Left ventricle myocardium inferior (tissue), 1 donor: ENCODE results near the gene DNLZ. TPM values are rescaled to one million over a fixed set of nuclear protein-coding genes. Genes with fewer than 3 reads are reported as not detected.

ENCODE experiments used
- DNase-seq: peaks from one replicate; pipeline ENCODE4 v3.0.0-alpha.2; 2020
- H3K27ac ChIP-seq: fragments of 200-600 bp; replicated peaks from 2 replicates; pipeline ENCODE4 v1.8.0; 2021
- H3K27me3 ChIP-seq: fragments of 200-600 bp; 2 replicates; pipeline ENCODE4 v1.8.0; 2021; ENCODE audit warnings: low read depth
- H3K36me3 ChIP-seq: fragments of 200-600 bp; 2 replicates; pipeline ENCODE4 v1.8.0; 2021
- H3K4me1 ChIP-seq: fragments of 200-600 bp; 2 replicates; pipeline ENCODE4 v1.8.0; 2021
- H3K4me3 ChIP-seq: fragments of 200-600 bp; 2 replicates; pipeline ENCODE4 v1.8.0; 2021; ENCODE audit warnings: mild to moderate bottlenecking, moderate library complexity
- H3K9me3 ChIP-seq: fragments of 200-600 bp; replicated peaks from 2 replicates; pipeline ENCODE4 v1.8.0; 2021
- CTCF ChIP-seq: fragments of 200-600 bp; IDR thresholded peaks from 2 replicates; pipeline ENCODE4 v1.8.0; 2021; ENCODE audit warnings: antibody characterized with exemption, mild to moderate bottlenecking, borderline replicate concordance
- intact Hi-C: fragments of 100-400 bp; cut with micrococcal nuclease; formaldehyde crosslinking; loops from one replicate; pipeline ENCODE4 v1.11.0; 2022
- total RNA-seq: library from RNA; stranded (reverse); fragmentation: NEBNext Ultra II Directional; extraction: Animal tissue kit (Norgen Biotek cat#: 25700); gene quantifications from one replicate; pipeline ENCODE4 v1.2.1, GENCODE V29; 2021
- donor health status: DM: no; HTN: yes; CAD: no; lungs with severe emphysema.

Gene DNLZ
- total RNA-seq, 1 donor from 2014 or later, result 37.6 TPM

- Histone ChIP-seq H3K36me3 (peaks cover 4% of the 10 kb centered on the region), H3K4me3 (peak overlapping the region; percentile 87), H3K27ac (peak overlapping the region; percentile 81), H3K9me3 (no peaks in the 10 kb centered on the region), H3K4me1 (peaks cover 53% of the 10 kb centered on the region), H3K27me3 (no peaks in the 10 kb centered on the region)
- intact Hi-C loops, result no loop called here
- DNase-seq, result no peak
- no peak for TF ChIP-seq CTCF
Measured at GRCh38 chr9:136329636-136330405, 33.7 kb downstream of the DNLZ start.

- H3K4me1 ChIP-seq, result peaks cover 59% of the 10 kb centered on the region
Measured at GRCh38 chr9:136329211-136329627, 34.3 kb downstream of the DNLZ start.

GRCh38 chr9:136328622-136329041 is 34.9 kb downstream of the DNLZ start:
- peak overlapping the region; percentile 87 for H3K4me3 ChIP-seq
- H3K36me3 ChIP-seq, result no peaks in the 10 kb centered on the region
- peak overlapping the region; percentile 81 for H3K27ac ChIP-seq
- intact Hi-C loops, result no loop called here
- TF ChIP-seq CTCF, result no peak
- no peaks in the 10 kb centered on the region for H3K27me3 ChIP-seq
- H3K9me3 ChIP-seq, result no peaks in the 10 kb centered on the region
- DNase-seq, result no peak
- H3K4me1 ChIP-seq, result peaks cover 62% of the 10 kb centered on the region

More at GRCh38 chr9:136329211-136329627, 34.3 kb downstream of the DNLZ start:
- Histone ChIP-seq H3K27me3 (no peaks in the 10 kb centered on the region), H3K4me3 (peak overlapping the region; percentile 87), H3K27ac (peak overlapping the region; percentile 81), H3K36me3 (peaks cover under 1% of the 10 kb centered on the region), H3K9me3 (no peaks in the 10 kb centered on the region)
- no peak for TF ChIP-seq CTCF
- DNase-seq, result no peak
- intact Hi-C loops, result no loop called here

GRCh38 chr9:136328011-136328621 is 35.4 kb downstream of the DNLZ start:
- Histone ChIP-seq H3K4me3 (peak overlapping the region; percentile 87), H3K27ac (peak overlapping the region; percentile 81), H3K36me3 (no peaks in the 10 kb centered on the region), H3K9me3 (no peaks in the 10 kb centered on the region), H3K4me1 (peaks cover 62% of the 10 kb centered on the region), H3K27me3 (no peaks in the 10 kb centered on the region)
- no peak for TF ChIP-seq CTCF
- no peak for DNase-seq
- intact Hi-C loops, result no loop called here

- H3K27ac ChIP-seq, result peak within 1 kb of the TSS; percentile 81
- DNase-seq, result peak; percentile 70
- H3K4me3 ChIP-seq, result peak within 1 kb of the TSS; percentile 87
- no peaks in the 10 kb centered on the region for H3K36me3 ChIP-seq
- H3K9me3 ChIP-seq, result no peaks in the 10 kb centered on the region
- intact Hi-C loops, result no loop called here
- peaks cover 62% of the 10 kb centered on the region for H3K4me1 ChIP-seq
- TF ChIP-seq CTCF, result no peak
- H3K27me3 ChIP-seq, result no peaks in the 10 kb centered on the region
Measured at GRCh38 chr9:136327304-136327974, 36.1 kb downstream of the DNLZ start, which contains the start of gene GPSM1. Gene GPSM1 (plus strand): TSS chr9:136327539. CDS start chr9:136327696, 157 bp downstream.
